Measurements from ENCODE around the gene FAM187B.

DNA sequence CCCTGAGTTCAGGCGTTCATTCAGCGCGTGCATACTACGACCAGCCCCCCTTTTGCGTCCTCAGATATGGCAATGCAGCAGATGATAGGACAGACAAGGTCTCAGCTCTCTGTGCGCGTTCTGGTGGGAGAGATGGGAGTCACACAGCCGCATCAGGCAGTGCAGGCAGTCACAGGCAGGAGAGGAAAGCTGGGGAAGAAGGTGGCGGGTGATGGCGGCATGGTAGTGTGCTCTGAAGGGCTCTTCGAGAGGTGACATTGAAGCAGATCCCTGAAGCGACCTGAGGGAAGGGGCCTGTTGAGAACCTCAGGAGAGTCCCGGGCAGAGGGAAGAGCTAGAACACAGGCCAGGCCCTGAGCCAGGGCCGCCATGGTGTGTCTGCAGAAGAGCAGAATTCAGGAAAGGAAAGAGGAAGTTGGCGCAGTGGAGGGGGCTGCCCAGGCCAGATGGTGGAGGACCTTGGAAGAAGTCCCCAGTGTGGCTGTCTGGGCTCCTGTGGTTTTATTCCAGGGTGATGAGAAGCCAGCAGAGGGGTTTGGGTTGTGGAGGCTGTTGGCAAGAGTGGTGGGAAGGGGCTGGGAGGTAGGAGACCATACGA is 43.7 kb upstream of the FAM187B start:
- TF ChIP-seq, protein P1, sequence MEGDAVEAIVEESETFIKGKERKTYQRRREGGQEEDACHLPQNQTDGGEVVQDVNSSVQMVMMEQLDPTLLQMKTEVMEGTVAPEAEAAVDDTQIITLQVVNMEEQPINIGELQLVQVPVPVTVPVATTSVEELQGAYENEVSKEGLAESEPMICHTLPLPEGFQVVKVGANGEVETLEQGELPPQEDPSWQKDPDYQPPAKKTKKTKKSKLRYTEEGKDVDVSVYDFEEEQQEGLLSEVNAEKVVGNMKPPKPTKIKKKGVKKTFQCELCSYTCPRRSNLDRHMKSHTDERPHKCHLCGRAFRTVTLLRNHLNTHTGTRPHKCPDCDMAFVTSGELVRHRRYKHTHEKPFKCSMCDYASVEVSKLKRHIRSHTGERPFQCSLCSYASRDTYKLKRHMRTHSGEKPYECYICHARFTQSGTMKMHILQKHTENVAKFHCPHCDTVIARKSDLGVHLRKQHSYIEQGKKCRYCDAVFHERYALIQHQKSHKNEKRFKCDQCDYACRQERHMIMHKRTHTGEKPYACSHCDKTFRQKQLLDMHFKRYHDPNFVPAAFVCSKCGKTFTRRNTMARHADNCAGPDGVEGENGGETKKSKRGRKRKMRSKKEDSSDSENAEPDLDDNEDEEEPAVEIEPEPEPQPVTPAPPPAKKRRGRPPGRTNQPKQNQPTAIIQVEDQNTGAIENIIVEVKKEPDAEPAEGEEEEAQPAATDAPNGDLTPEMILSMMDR (conservative IDR thresholded peaks at IDR 0.05; ENCODE audit: low read depth in 2 of 2), result no peak
- no peak for TF ChIP-seq POLR2AphosphoS5 (IDR thresholded peaks at IDR 0.05; ENCODE audit: low read depth)
